WTC11 (cell line): ENCODE measurements around the gene H2AZ2.

Source experiments
- CBFB ChIP-seq: sonication (generic); formaldehyde crosslinking; IDR thresholded peaks from 2 replicates; pipeline ENCODE4 v1.8.1; 2022; ENCODE audit warnings: mild to moderate bottlenecking, low read depth, missing genetic modification reagents
- ESRRA ChIP-seq: sonication (generic); formaldehyde crosslinking; IDR thresholded peaks from 2 replicates; pipeline ENCODE4 v1.8.1; 2022; ENCODE audit warnings: mild to moderate bottlenecking, missing genetic modification reagents, borderline replicate concordance
- FOXJ3 ChIP-seq: sonication (generic); formaldehyde crosslinking; IDR thresholded peaks from 2 replicates; pipeline ENCODE4 v1.9.0; 2021; ENCODE audit warnings: missing genetic modification reagents, mild to moderate bottlenecking, borderline replicate concordance
- MYBL2 ChIP-seq: sonication (generic); formaldehyde crosslinking; IDR thresholded peaks from 2 replicates; pipeline ENCODE4 v1.8.1; 2023; ENCODE audit warnings: mild to moderate bottlenecking, moderate library complexity, missing genetic modification reagents
- RORB ChIP-seq: fragments of 250-450 bp; sonication (Bioruptor Pico); IDR thresholded peaks from 2 replicates; pipeline ENCODE4 v1.9.0; 2021; ENCODE audit warnings: mild to moderate bottlenecking
- TP53 ChIP-seq: sonication (generic); formaldehyde crosslinking; IDR thresholded peaks from 2 replicates; pipeline ENCODE4 v1.8.1; 2023; ENCODE audit warnings: mild to moderate bottlenecking, missing genetic modification reagents
- TF ChIP-seq, protein P1 (sequence below): fragments of 200-600 bp; IDR thresholded peaks from 2 replicates; pipeline ENCODE4 v1.8.0; 2022; ENCODE audit warnings: antibody characterized with exemption
- TF ChIP-seq, protein P2 (sequence below): sonication (generic); formaldehyde crosslinking; IDR thresholded peaks from 2 replicates; pipeline ENCODE4 v1.8.1; 2022; ENCODE audit warnings: low read depth, missing genetic modification reagents, borderline replicate concordance
- TF ChIP-seq, protein P3 (sequence below): fragments of 250-450 bp; sonication (Bioruptor Pico); IDR thresholded peaks from 2 replicates; pipeline ENCODE4 v1.9.0; 2021; ENCODE audit warnings: moderate library complexity, mild to moderate bottlenecking, inconsistent platforms, borderline replicate concordance
- TF ChIP-seq, protein P4 (sequence below): sonication (generic); formaldehyde crosslinking; IDR thresholded peaks from 2 replicates; pipeline ENCODE4 v1.8.0; 2023; ENCODE audit warnings: missing genetic modification reagents
- TF ChIP-seq, protein P5 (sequence below): sonication (generic); formaldehyde crosslinking; IDR thresholded peaks from 2 replicates; pipeline ENCODE4 v1.8.1; 2023; ENCODE audit warnings: mild to moderate bottlenecking, missing genetic modification reagents, moderate library complexity
- TF ChIP-seq, protein P6 (sequence below): sonication (generic); formaldehyde crosslinking; conservative IDR thresholded peaks from 2 replicates; pipeline ENCODE4 v1.8.1; 2022; ENCODE audit warnings: mild to moderate bottlenecking, missing genetic modification reagents

DNA sequence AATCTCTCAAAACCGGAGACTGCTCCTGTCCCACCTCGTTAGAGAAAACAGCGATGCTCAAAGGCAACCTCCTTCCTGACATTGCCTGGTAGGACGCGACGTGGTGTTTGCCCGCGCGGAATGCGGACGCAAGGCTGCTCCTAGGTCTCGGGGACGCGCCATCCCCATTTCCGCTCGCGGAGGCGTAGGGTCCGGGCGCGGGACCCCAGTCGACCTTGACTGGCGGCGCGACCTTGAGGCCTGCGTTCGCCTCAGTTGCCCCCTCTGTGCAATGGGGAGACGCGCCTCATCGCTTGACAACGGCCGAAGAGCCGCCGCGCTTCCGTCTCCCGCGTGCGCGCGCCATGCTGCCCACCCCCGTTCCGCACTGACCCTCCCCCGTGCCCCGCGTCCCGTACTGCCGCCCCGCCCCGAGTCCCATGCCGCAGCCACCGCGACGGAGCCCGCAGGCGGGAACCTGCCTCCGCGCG lies 51.8 kb downstream of the H2AZ2 start:
- TF ChIP-seq, protein P1, sequence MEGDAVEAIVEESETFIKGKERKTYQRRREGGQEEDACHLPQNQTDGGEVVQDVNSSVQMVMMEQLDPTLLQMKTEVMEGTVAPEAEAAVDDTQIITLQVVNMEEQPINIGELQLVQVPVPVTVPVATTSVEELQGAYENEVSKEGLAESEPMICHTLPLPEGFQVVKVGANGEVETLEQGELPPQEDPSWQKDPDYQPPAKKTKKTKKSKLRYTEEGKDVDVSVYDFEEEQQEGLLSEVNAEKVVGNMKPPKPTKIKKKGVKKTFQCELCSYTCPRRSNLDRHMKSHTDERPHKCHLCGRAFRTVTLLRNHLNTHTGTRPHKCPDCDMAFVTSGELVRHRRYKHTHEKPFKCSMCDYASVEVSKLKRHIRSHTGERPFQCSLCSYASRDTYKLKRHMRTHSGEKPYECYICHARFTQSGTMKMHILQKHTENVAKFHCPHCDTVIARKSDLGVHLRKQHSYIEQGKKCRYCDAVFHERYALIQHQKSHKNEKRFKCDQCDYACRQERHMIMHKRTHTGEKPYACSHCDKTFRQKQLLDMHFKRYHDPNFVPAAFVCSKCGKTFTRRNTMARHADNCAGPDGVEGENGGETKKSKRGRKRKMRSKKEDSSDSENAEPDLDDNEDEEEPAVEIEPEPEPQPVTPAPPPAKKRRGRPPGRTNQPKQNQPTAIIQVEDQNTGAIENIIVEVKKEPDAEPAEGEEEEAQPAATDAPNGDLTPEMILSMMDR: no peak
- TF ChIP-seq ESRRA (CRISPR knock-in tag) (peak; percentile 100), MYBL2 (peak; percentile 55; the same call in 1 of the 2 replicates), TP53 (no peak), FOXJ3 (CRISPR knock-in tag) (no peak), RORB (no peak), CBFB (CRISPR knock-in tag) (peak; percentile 91; the same call in 1 of the 2 replicates)
- TF ChIP-seq, protein P2, sequence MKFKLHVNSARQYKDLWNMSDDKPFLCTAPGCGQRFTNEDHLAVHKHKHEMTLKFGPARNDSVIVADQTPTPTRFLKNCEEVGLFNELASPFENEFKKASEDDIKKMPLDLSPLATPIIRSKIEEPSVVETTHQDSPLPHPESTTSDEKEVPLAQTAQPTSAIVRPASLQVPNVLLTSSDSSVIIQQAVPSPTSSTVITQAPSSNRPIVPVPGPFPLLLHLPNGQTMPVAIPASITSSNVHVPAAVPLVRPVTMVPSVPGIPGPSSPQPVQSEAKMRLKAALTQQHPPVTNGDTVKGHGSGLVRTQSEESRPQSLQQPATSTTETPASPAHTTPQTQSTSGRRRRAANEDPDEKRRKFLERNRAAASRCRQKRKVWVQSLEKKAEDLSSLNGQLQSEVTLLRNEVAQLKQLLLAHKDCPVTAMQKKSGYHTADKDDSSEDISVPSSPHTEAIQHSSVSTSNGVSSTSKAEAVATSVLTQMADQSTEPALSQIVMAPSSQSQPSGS (CRISPR knock-in tag): no peak
- TF ChIP-seq, protein P3, sequence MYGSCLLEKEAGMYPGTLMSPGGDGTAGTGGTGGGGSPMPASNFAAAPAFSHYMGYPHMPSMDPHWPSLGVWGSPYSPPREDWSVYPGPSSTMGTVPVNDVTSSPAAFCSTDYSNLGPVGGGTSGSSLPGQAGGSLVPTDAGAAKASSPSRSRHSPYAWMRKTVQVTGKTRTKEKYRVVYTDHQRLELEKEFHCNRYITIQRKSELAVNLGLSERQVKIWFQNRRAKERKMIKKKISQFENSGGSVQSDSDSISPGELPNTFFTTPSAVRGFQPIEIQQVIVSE: no peak
- TF ChIP-seq, protein P4, sequence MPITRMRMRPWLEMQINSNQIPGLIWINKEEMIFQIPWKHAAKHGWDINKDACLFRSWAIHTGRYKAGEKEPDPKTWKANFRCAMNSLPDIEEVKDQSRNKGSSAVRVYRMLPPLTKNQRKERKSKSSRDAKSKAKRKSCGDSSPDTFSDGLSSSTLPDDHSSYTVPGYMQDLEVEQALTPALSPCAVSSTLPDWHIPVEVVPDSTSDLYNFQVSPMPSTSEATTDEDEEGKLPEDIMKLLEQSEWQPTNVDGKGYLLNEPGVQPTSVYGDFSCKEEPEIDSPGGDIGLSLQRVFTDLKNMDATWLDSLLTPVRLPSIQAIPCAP: no peak; the same call in 1 of the 2 replicates
- TF ChIP-seq, protein P5, sequence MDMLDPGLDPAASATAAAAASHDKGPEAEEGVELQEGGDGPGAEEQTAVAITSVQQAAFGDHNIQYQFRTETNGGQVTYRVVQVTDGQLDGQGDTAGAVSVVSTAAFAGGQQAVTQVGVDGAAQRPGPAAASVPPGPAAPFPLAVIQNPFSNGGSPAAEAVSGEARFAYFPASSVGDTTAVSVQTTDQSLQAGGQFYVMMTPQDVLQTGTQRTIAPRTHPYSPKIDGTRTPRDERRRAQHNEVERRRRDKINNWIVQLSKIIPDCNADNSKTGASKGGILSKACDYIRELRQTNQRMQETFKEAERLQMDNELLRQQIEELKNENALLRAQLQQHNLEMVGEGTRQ: no peak
- TF ChIP-seq, protein P6, sequence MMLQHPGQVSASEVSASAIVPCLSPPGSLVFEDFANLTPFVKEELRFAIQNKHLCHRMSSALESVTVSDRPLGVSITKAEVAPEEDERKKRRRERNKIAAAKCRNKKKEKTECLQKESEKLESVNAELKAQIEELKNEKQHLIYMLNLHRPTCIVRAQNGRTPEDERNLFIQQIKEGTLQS (CRISPR knock-in tag): no peak
